H1 (cell line): ENCODE data around the gene FBXO47. TPM values are rescaled to one million over a fixed set of nuclear protein-coding genes. Genes with fewer than 3 reads are reported as not detected.

Experiments
- CTCF ChIA-PET: fragments of 300-600 bp; sonication (Branson Sonifier 250); formaldehyde crosslinking; loops from one replicate; lab custom pipeline; 2021; ENCODE audit not compliant: partially characterized antibody; lab: Charles Lee
- POLR2A ChIA-PET: fragments of 300-600 bp; sonication (Branson Sonifier 250); formaldehyde crosslinking; loops from one replicate; lab custom pipeline; 2021; ENCODE audit warnings: inconsistent platforms; ENCODE audit not compliant: partially characterized antibody; lab: Charles Lee
- DNase-seq, 2 experiments: peaks; one replicate each; pipeline versions ENCODE4 v3.0.0 to v3.0.0-alpha.2; 2010 to 2022; ENCODE audit warnings: low spot score in 2 of 2, low read depth in 1 of 2, mixed read lengths in 1 of 2
- FAIRE-seq: peaks from 2 replicates; lab custom pipeline; 2011; peaks lifted over from hg19 to GRCh38; lab: Jason Lieb, UNC
- H2AFZ ChIP-seq: 2 replicates; pipeline ENCODE4 v1.8.1; 2012; ENCODE audit warnings: low read length, inconsistent platforms
- H2AK5ac ChIP-seq: 2 replicates; pipeline ENCODE4 v1.6.1; 2013; ENCODE audit warnings: low read depth, low read length
- H2BK120ac ChIP-seq: replicated peaks from 2 replicates; pipeline ENCODE3; 2013; ENCODE audit warnings: low read depth, low read length, inconsistent platforms
- H2BK12ac ChIP-seq: 2 replicates; pipeline ENCODE4 v1.6.1; 2013; ENCODE audit warnings: low read depth, low read length
- H2BK15ac ChIP-seq: 2 replicates; pipeline ENCODE4 v1.6.1; 2013; ENCODE audit warnings: low read length
- H2BK20ac ChIP-seq: 2 replicates; pipeline ENCODE4 v1.6.1; 2013; ENCODE audit warnings: low read length
- H2BK5ac ChIP-seq: 2 replicates; pipeline ENCODE4 v1.6.1; 2013; ENCODE audit warnings: low read depth, low read length
- H3K14ac ChIP-seq: 2 replicates; pipeline ENCODE4 v1.6.1; 2013; ENCODE audit warnings: inconsistent platforms; ENCODE audit not compliant: insufficient read length
- H3K18ac ChIP-seq: 2 replicates; pipeline ENCODE4 v1.6.1; 2013; ENCODE audit warnings: low read length; ENCODE audit errors: extremely low read depth
- H3K23ac ChIP-seq: 2 replicates; pipeline ENCODE4 v1.6.1; 2013; ENCODE audit warnings: inconsistent platforms; ENCODE audit not compliant: insufficient read length
- H3K23me2 ChIP-seq: 2 replicates; pipeline ENCODE4 v1.6.1; 2013; ENCODE audit warnings: low read depth, low read length
- H3K27ac ChIP-seq: 2 replicates; pipeline ENCODE4 v1.6.1; 2011; ENCODE audit warnings: low read depth, low read length, inconsistent platforms
- H3K27me3 ChIP-seq, 4 experiments: replicated peaks in 1 of 4; 1 replicate in 1 of 4; 2 replicates in 3 of 4; pipeline versions ENCODE4 v1.6.1 to v1.8.1; 2011 to 2013; ENCODE audit warnings: low read length in 3 of 4, mild to moderate bottlenecking in 3 of 4, inconsistent platforms in 2 of 4, mixed read lengths in 2 of 4, moderate library complexity in 1 of 4; ENCODE audit not compliant: control insufficient read depth in 3 of 4, insufficient read depth in 3 of 4; ENCODE audit errors: extremely low read depth in 1 of 4
- H3K36me3 ChIP-seq, 4 experiments: 2 replicates each; pipeline versions ENCODE4 v1.6.1 to v1.8.1; 2011 to 2013; ENCODE audit warnings: mild to moderate bottlenecking in 4 of 4, low read length in 3 of 4, moderate library complexity in 2 of 4, control low read depth in 1 of 4, inconsistent platforms in 1 of 4; ENCODE audit not compliant: insufficient read depth in 4 of 4, control insufficient read depth in 2 of 4
- H3K4ac ChIP-seq: replicated peaks from 2 replicates; pipeline ENCODE3; 2013; ENCODE audit warnings: low read length, low read depth, mixed read lengths, inconsistent platforms; ENCODE audit not compliant: insufficient read length
- H3K4me1 ChIP-seq, 4 experiments: replicated peaks in 1 of 4; 1 replicate in 1 of 4; 2 replicates in 3 of 4; pipeline versions ENCODE4 v1.6.1 to v1.8.1; 2011 to 2013; ENCODE audit warnings: low read length in 3 of 4, inconsistent platforms in 2 of 4, mixed read lengths in 1 of 4; ENCODE audit not compliant: insufficient read depth in 4 of 4, control insufficient read depth in 3 of 4
- H3K4me2 ChIP-seq, 2 experiments: 2 replicates each; pipeline versions ENCODE4 v1.6.1 to v1.8.1; 2011 to 2013; ENCODE audit warnings: low read depth in 2 of 2, low read length in 2 of 2, control low read depth in 1 of 2, inconsistent platforms in 1 of 2, mild to moderate bottlenecking in 1 of 2; ENCODE audit not compliant: insufficient read depth in 1 of 2
- H3K4me3 ChIP-seq, 4 experiments: fragments of 200-600, 300-600 bp in 1 of 4; sonication (generic), shearing (Covaris generic), sonication (Bioruptor Twin) in 1 of 4; 2 replicates each; pipeline versions ENCODE4 v1.5.1 to v1.8.1; 2011 to 2016; ENCODE audit warnings: low read length in 4 of 4, low read depth in 3 of 4, control low read depth in 2 of 4, inconsistent platforms in 2 of 4, mild to moderate bottlenecking in 2 of 4, mixed read lengths in 1 of 4, moderate library complexity in 1 of 4; ENCODE audit not compliant: insufficient read depth in 2 of 4; ENCODE audit errors: extremely low read depth in 1 of 4
- H3K56ac ChIP-seq: replicated peaks from 2 replicates; pipeline ENCODE3; 2013; ENCODE audit warnings: low read depth, mild to moderate bottlenecking, mixed read lengths, low read length, inconsistent platforms; ENCODE audit not compliant: insufficient read length
- H3K79me1 ChIP-seq: 2 replicates; pipeline ENCODE4 v1.6.1; 2013; ENCODE audit warnings: low read depth, low read length, control low read depth
- H3K79me2 ChIP-seq, 2 experiments: 2 replicates each; pipeline versions ENCODE4 v1.6.1 to v1.8.1; 2012 to 2013; ENCODE audit warnings: low read length in 2 of 2, mild to moderate bottlenecking in 2 of 2, inconsistent platforms in 1 of 2; ENCODE audit not compliant: insufficient read depth in 2 of 2, control insufficient read depth in 1 of 2
- H3K9ac ChIP-seq, 4 experiments: replicated peaks in 1 of 4; 1 replicate in 1 of 4; 2 replicates in 3 of 4; pipeline versions ENCODE4 v1.6.1 to v1.8.1; 2011 to 2013; ENCODE audit warnings: low read depth in 3 of 4, low read length in 3 of 4, control low read depth in 2 of 4, mild to moderate bottlenecking in 2 of 4, moderate library complexity in 2 of 4, inconsistent platforms in 1 of 4; ENCODE audit errors: extremely low read depth in 1 of 4
- H3K9me3 ChIP-seq, 2 experiments: 2 replicates each; pipeline versions ENCODE4 v1.6.1 to v1.8.1; 2012 to 2013; ENCODE audit warnings: mild to moderate bottlenecking in 2 of 2, moderate library complexity in 2 of 2, control low read depth in 1 of 2, inconsistent platforms in 1 of 2, low read depth in 1 of 2, low read length in 1 of 2, mixed read lengths in 1 of 2; ENCODE audit not compliant: insufficient read depth in 2 of 2
- H4K20me1 ChIP-seq, 2 experiments: replicated peaks in 1 of 2; 2 replicates each; pipeline versions ENCODE3 to v1.8.1; 2011 to 2013; ENCODE audit warnings: inconsistent platforms in 2 of 2, low read length in 2 of 2, mild to moderate bottlenecking in 1 of 2; ENCODE audit not compliant: insufficient read depth in 2 of 2, control insufficient read depth in 1 of 2
- H4K5ac ChIP-seq: 2 replicates; pipeline ENCODE4 v1.6.1; 2013; ENCODE audit warnings: low read length, low read depth, mixed read lengths, inconsistent platforms; ENCODE audit not compliant: insufficient read length
- H4K8ac ChIP-seq: 2 replicates; pipeline ENCODE4 v1.8.0; 2013; ENCODE audit warnings: mild to moderate bottlenecking, moderate library complexity, low read length, inconsistent platforms; ENCODE audit not compliant: insufficient read depth; ENCODE audit errors: extremely low read depth
- H4K91ac ChIP-seq: replicated peaks from 2 replicates; pipeline ENCODE3; 2013; ENCODE audit warnings: low read length, mixed read lengths, inconsistent platforms; ENCODE audit not compliant: insufficient read length
- NRF1 ChIP-seq: IDR thresholded peaks from 2 replicates; pipeline ENCODE4 v1.6.1; 2011; ENCODE audit warnings: mild to moderate bottlenecking, low read depth, low read length, improper control_type of control experiment
- POLR2A ChIP-seq, 2 experiments: IDR thresholded peaks; 1 replicate in 1 of 2; 2 replicates in 1 of 2; pipeline ENCODE4 v1.6.1; 2011; ENCODE audit warnings: low read depth in 2 of 2, low read length in 2 of 2, mild to moderate bottlenecking in 2 of 2; ENCODE audit errors: control extremely low read depth in 1 of 2
- POLR2AphosphoS5 ChIP-seq: IDR thresholded peaks from 2 replicates; pipeline ENCODE4 v1.6.1; 2011; ENCODE audit warnings: low read depth, low read length
- RAD21 ChIP-seq, 2 experiments: IDR thresholded peaks in 1 of 2; conservative IDR thresholded peaks in 1 of 2; 2 replicates each; pipeline ENCODE4 v1.6.1; 2011; ENCODE audit warnings: low read depth in 2 of 2, low read length in 2 of 2, improper control_type of control experiment in 1 of 2, inconsistent platforms in 1 of 2, mild to moderate bottlenecking in 1 of 2, moderate library complexity in 1 of 2
- RNF2 ChIP-seq: fragments of 200-900, 300-1000 bp; sonication (generic); IDR thresholded peaks from 2 replicates; pipeline ENCODE4 v1.7.1; 2016; ENCODE audit warnings: borderline replicate concordance, low read depth, mild to moderate bottlenecking, antibody characterized with exemption, low read length; ENCODE audit not compliant: poor library complexity, severe bottlenecking; ENCODE audit errors: missing control alignments
- RXRA ChIP-seq: IDR thresholded peaks from 2 replicates; pipeline ENCODE4 v1.6.1; 2011; ENCODE audit warnings: low read depth, mild to moderate bottlenecking, low read length, moderate library complexity; ENCODE audit not compliant: insufficient read depth
- SAP30 ChIP-seq: fragments of 300-600 bp; sonication (generic); IDR thresholded peaks from 2 replicates; pipeline ENCODE4 v1.7.1; 2012; ENCODE audit warnings: low read length, moderate library complexity, mild to moderate bottlenecking, inconsistent platforms; ENCODE audit not compliant: insufficient read depth, insufficient replicate concordance
- SP1 ChIP-seq: IDR thresholded peaks from 2 replicates; pipeline ENCODE4 v1.6.1; 2011; ENCODE audit warnings: low read depth, low read length
- TBP ChIP-seq: IDR thresholded peaks from 2 replicates; pipeline ENCODE4 v1.6.1; 2011; ENCODE audit warnings: low read depth, low read length, improper control_type of control experiment
- USF2 ChIP-seq: IDR thresholded peaks from 2 replicates; pipeline ENCODE4 v1.6.1; 2011; ENCODE audit warnings: low read length, improper control_type of control experiment
- YY1 ChIP-seq: IDR thresholded peaks from 2 replicates; pipeline ENCODE4 v1.6.1; 2011; ENCODE audit warnings: low read depth, mild to moderate bottlenecking, low read length
- ZNF274 ChIP-seq: IDR thresholded peaks from 2 replicates; pipeline ENCODE4 v1.7.0; 2012; ENCODE audit warnings: low read length, borderline replicate concordance; ENCODE audit errors: extremely low read depth
- WGBS, 2 experiments: shearing (Covaris generic) in 1 of 2; methylation state at CpG; one replicate each; pipeline versions ENCODE4 v1.1.6 to v1.1.7; 2013 to 2015; ENCODE audit warnings: low lambda C conversion rate in 2 of 2, mixed read lengths in 2 of 2, inconsistent platforms in 1 of 2, low coverage in 1 of 2, missing lambda C conversion rate in 1 of 2; ENCODE audit not compliant: insufficient replicate concordance in 2 of 2, insufficient coverage in 1 of 2, insufficient read length in 1 of 2; ENCODE audit errors: extremely low coverage in 1 of 2, missing lambda C conversion rate in 1 of 2; 5-methylcytosine and 5-hydroxymethylcytosine counted together
- polyA plus RNA-seq, 7 experiments: library from polyadenylated mRNA; depleted of rRNA in 3 of 7; stranded (reverse) in 5 of 7; unstranded in 2 of 7; fragments of >200 nt in 5 of 7; fragments of 200-250 nt in 2 of 7; gene quantifications; 1 replicate in 5 of 7; 2 replicates in 1 of 7; 4 replicates in 1 of 7; pipeline versions ENCODE4 v1.2.1 to v1.2.3, GENCODE V29; 2011 to 2013; ENCODE audit warnings: missing spikeins in 2 of 7, mixed read lengths in 2 of 7
- total RNA-seq: library from RNA; stranded (reverse); fragmentation: NEBNext Ultra II Directional; extraction: Animal tissue kit (Norgen Biotek cat#: 25700); gene quantifications from 2 replicates; pipeline ENCODE4 v1.2.1, GENCODE V29; 2021

Gene FBXO47
- total and polyA plus RNA-seq, 2 of the 8 experiments (the other 6 are each of a cell fraction or from before 2014, with no cell fraction given): not detected

GRCh38 chr17:38959508-38959907 lies 7.7 kb downstream of the FBXO47 start:
- Histone ChIP-seq H2AK5ac (no peak overlapping the region), H2BK20ac (no peak overlapping the region), H3K36me3 (no peaks in the 10 kb centered on the region), H3K56ac (no peak overlapping the region), H3K79me1 (no peaks in the 10 kb centered on the region), H2AFZ (no peak overlapping the region), H3K27me3 (no peaks in the 10 kb centered on the region), H3K4me3 (no peak overlapping the region), H3K9ac (no peak overlapping the region), H2BK5ac (no peak overlapping the region), H3K23ac (no peak overlapping the region), H2BK12ac (no peak overlapping the region), H3K79me2 (no peaks in the 10 kb centered on the region), H3K14ac (no peak overlapping the region), H3K9me3 (no peaks in the 10 kb centered on the region), H4K8ac (no peak overlapping the region), H3K18ac (no peak overlapping the region), H4K5ac (no peak overlapping the region), H2BK15ac (no peak overlapping the region), H3K23me2 (no peaks in the 10 kb centered on the region), H3K4me2 (no peak overlapping the region), H2BK120ac (no peak overlapping the region), H4K20me1 (no peaks in the 10 kb centered on the region), H4K91ac (no peak overlapping the region), H3K4me1 (no peaks in the 10 kb centered on the region), H3K27ac (no peak overlapping the region), H3K4ac (no peak overlapping the region)
- no peak for TF ChIP-seq USF2
- TF ChIP-seq POLR2A (IDR thresholded peaks at IDR 0.05; ENCODE audit: control extremely low read depth in 1 of 2, low read depth in 2 of 2, low read length in 2 of 2): no peak
- TF ChIP-seq RNF2: no peak
- no peak for TF ChIP-seq POLR2AphosphoS5
- no peak for TF ChIP-seq RXRA
- TF ChIP-seq YY1: no peak
- TF ChIP-seq SP1: no peak
- no peak for TF ChIP-seq ZNF274
- no peak for TF ChIP-seq SAP30
- no peak for TF ChIP-seq NRF1
- TF ChIP-seq TBP: no peak
- TF ChIP-seq RAD21 (IDR thresholded peaks at IDR 0.05 in 1 of 2, conservative IDR thresholded peaks at IDR 0.05 in 1 of 2; ENCODE audit: low read depth in 2 of 2, low read length in 2 of 2): no peak
- POLR2A ChIA-PET: no interaction called here
- WGBS, 2 experiments: 90% methylated on average over 3 of the region's 3 CpGs; no CpG with 5 or more reads in 1 of the 2 experiments
- FAIRE-seq: no peak
- no peak for DNase-seq
- CTCF ChIA-PET: interaction anchor here (0.6 to 1.2 kb wide), 2 partner anchors 12 to 1165 kb away, joined by 3 read pairs; no protein-coding TSS in a partner anchor
